BJ (cell line): Measurements from ENCODE around the gene TRPT1. TPM values are rescaled to one million over a fixed set of nuclear protein-coding genes. Genes with fewer than 3 reads are reported as not detected.

ENCODE experiments used
- CTCF ChIA-PET: fragments of 350-600 bp; formaldehyde crosslinking; extraction: SDS; loops from one replicate; lab custom pipeline; 2021; ENCODE audit warnings: antibody characterized with exemption, inconsistent platforms; lab: Yijun Ruan, JAX
- POLR2A ChIA-PET: fragments of 300-600 bp; sonication (Branson Sonifier 250); formaldehyde crosslinking; extraction: SDS; loops from one replicate; lab custom pipeline; 2021; ENCODE audit warnings: antibody characterized with exemption; lab: Charles Lee
- DNase-seq: peaks from one replicate; pipeline ENCODE4 v3.0.0-alpha.2; 2011; ENCODE audit warnings: low read depth
- H3K27me3 ChIP-seq: 2 replicates; pipeline ENCODE4 v1.6.0; 2011; ENCODE audit warnings: low read length; ENCODE audit not compliant: control insufficient read depth, insufficient read depth
- H3K36me3 ChIP-seq: 2 replicates; pipeline ENCODE4 v1.5.1; 2011; ENCODE audit warnings: low read length; ENCODE audit not compliant: control insufficient read depth, insufficient read depth
- H3K4me3 ChIP-seq: 2 replicates; pipeline ENCODE4 v1.5.1; 2011; ENCODE audit warnings: low read depth, mild to moderate bottlenecking, control low read depth, low read length
- CTCF ChIP-seq: IDR thresholded peaks from 2 replicates; pipeline ENCODE4 v1.5.1; 2011; ENCODE audit warnings: low read depth, mild to moderate bottlenecking, control low read depth, inconsistent platforms, low read length, moderate library complexity; ENCODE audit not compliant: insufficient read depth
- polyA plus RNA-seq: library from polyadenylated mRNA; depleted of rRNA; stranded (reverse); fragments of >200 nt; gene quantifications from 2 replicates; pipeline ENCODE4 v1.2.3, GENCODE V29; 2011

The TRPT1 gene
- polyA plus RNA-seq, 1 experiment = 53.1 TPM

- DNase-seq = no peak
- Histone ChIP-seq H3K4me3 (peak overlapping the region; percentile 66), H3K27me3 (no peaks in the 10 kb centered on the region), H3K36me3 (peaks cover 28% of the 10 kb centered on the region)
- TF ChIP-seq CTCF = no peak
- POLR2A ChIA-PET = interaction anchor here (0.7 kb wide), 1 partner anchor 352 kb away, joined by 3 read pairs; no protein-coding TSS in a partner anchor
- CTCF ChIA-PET = interaction anchor here (0.7 to 4.7 kb wide), 9 partner anchors 9 to 64 kb away, joined by 3 to 41 read pairs (median 7); partner anchors contain the start of genes CATSPERZ, ESRRA, PLCB3 and PPP1R14B
Observed at GRCh38 chr11:64268025-64268892, 42.3 kb upstream of the TRPT1 start.

- DNase-seq = no peak
- H3K36me3 ChIP-seq = peaks cover 34% of the 10 kb centered on the region
- CTCF ChIA-PET = interaction anchor here (0.7 to 3.5 kb wide), 5 partner anchors 10 to 82 kb away, joined by 3 to 41 read pairs (median 7); partner anchors contain the start of genes ESRRA, PLCB3 and STIP1
- POLR2A ChIA-PET = interaction anchor here (0.6 kb wide), 2 partner anchors 117 to 393 kb away, joined by 3 to 5 read pairs; no protein-coding TSS in a partner anchor
- TF ChIP-seq CTCF = no peak
- no peak overlapping the region for H3K4me3 ChIP-seq
- no peaks in the 10 kb centered on the region for H3K27me3 ChIP-seq
Observed at GRCh38 chr11:64267207-64267945, 41.4 kb upstream of the TRPT1 start.

- Histone ChIP-seq H3K27me3 (no peaks in the 10 kb centered on the region), H3K4me3 (no peak overlapping the region), H3K36me3 (peaks cover 40% of the 10 kb centered on the region)
- no peak for TF ChIP-seq CTCF
- no peak for DNase-seq
- ChIA-PET POLR2A (no interaction called here), CTCF (interaction anchor here (1.3 to 6.5 kb wide), 2 partner anchors 9 to 15 kb away, joined by 3 to 56 read pairs; partner anchors contain the start of gene PLCB3)
Observed at GRCh38 chr11:64266339-64266738, 40.4 kb upstream of the TRPT1 start.

- no peak for TF ChIP-seq CTCF
- no peak overlapping the region for H3K4me3 ChIP-seq
- peaks cover 41% of the 10 kb centered on the region for H3K36me3 ChIP-seq
- H3K27me3 ChIP-seq = no peaks in the 10 kb centered on the region
- ChIA-PET POLR2A (no interaction called here), CTCF (interaction anchor here (1.3 to 6.5 kb wide), 4 partner anchors 8 to 39 kb away, joined by 3 to 56 read pairs (median 8); partner anchors contain the start of genes CATSPERZ, ESRRA and PLCB3)
- DNase-seq = no peak
Observed at GRCh38 chr11:64265176-64266160, 39.5 kb upstream of the TRPT1 start.
